Occipital lobe (tissue), 3 donors: ENCODE data around the gene DENND10. TPM values are rescaled to one million over a fixed set of nuclear protein-coding genes. Genes with fewer than 3 reads are reported as not detected.
"Not testable (repeated sequence)": the region's sequence is repeated elsewhere in the genome, so short reads cannot be mapped to it uniquely, and the experiment has no call there.

Experiments
- DNase-seq: peaks from one replicate; lab custom pipeline; 2025; lab: John Stamatoyannopoulos, UW
- small RNA-seq: library from RNA; depleted of rRNA; stranded (forward); fragments of <200 nt; gene quantifications from one replicate; pipeline ENCODE3, GENCODE V24; 2014
- total RNA-seq: library from RNA; depleted of rRNA; stranded (reverse); fragments of >200 nt; gene quantifications from one replicate; pipeline ENCODE4 v1.2.3, GENCODE V29; 2014

Gene DENND10
- total RNA-seq, 1 donor from 2014 or later: 53.7 TPM

DNA sequence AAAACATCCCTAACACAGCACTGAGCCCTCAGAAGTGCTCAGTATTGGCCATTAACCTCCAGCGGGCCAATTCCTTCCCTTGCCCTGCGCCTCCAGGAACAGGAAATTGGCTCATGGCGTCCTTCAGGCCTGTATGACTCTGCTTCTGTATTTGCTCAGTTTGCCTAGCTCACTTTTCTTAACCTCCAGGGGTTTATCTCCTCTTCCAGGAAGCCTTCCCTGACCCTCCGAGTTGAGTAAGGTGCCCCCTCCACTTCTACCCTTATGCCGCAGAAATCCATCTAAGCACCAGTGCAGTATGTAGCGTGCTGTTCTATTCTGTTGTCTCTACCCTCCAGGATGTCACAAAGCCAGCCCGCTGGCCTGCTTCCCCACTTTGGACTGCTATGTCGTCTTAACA, 62.7 kb downstream of the DENND10 start:
- DNase-seq: no peak

DNA sequence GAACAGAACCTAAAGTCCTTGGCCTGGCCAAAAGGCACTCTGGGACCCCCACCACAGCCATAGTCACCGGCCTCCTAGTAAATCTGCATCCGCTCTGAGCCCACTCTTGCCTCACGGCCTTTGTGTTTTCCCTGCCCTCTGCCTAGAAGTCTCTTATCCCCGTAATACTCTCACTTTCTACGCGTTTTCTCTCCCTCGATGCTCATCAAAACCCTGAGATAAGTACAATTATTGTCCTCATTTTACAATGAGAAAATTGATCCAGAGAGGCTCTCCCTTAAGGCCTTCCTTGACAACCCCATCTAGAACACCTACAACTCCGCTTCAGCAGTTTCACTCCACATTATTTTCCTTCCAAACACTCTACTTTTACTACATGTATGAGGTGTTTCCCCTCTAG, 63.1 kb downstream of the DENND10 start:
- no peak for DNase-seq

GRCh38 chr10:119174109-119174508, 70.2 kb downstream of the DENND10 start:
- DNase-seq: no peak

GRCh38 chr10:119176166-119176565, 72.3 kb downstream of the DENND10 start:
- no peak for DNase-seq

- no peak for DNase-seq
Measured at GRCh38 chr10:119177708-119178371, 73.9 kb downstream of the DENND10 start.

DNA sequence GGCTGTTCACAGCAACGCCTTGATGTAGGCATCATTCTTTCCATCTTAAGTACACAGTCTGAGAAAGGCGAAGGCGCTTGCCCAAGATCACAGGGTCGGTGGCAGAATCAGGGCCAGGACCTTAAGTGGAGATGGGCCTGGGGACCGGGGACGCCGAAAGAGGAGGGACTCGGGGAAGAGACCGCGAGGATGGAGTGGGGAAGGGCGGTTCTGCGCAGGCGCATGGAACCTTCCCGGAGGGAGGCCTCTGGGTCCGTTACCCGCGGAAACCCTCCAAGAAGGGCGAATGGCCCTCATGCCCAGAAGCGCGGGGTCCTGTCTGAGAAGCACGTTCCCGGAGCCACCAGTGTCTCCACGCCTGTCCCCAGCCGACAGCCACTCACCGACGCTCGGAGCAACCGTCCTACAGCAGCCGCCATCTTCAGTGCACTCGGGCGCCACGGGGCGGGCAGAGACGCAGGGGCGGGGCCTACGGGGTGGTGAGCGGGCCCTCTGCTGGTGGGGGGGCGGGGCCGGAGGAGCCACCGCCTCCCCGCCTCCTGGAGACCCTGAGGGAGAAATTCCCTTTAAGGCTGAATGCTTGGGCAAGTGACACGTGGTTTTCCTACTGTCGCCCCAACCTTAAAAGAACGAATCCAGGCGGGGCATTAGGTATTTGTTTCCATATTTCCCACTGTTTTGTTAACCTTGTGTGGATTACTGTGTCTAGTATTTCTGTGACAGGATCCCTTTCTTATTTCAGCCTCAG, 74.6 kb downstream of the DENND10 start, which contains the start of gene PRDX3:
Gene PRDX3, minus strand, starts transcription at position 441 of the 748 bp plus-strand sequence. Its CDS starts 22 bp downstream, at position 419.
- peak; percentile 91 for DNase-seq

- not testable (repeated sequence) for DNase-seq
Measured at GRCh38 chr10:119180850-119181400, 77.0 kb downstream of the DENND10 start.

GRCh38 chr10:119183664-119184412, 79.9 kb downstream of the DENND10 start:
- DNase-seq: no peak

Small RNA genes within 50 kb of the gene (small RNA-seq; reads per million reads assigned to genes)
- gene AL355598.1 (not detected), gene RF00413 (not detected), gene SNORA19 (not detected)

Other genes with a start within 250 kb of the DENND10 start
- gene NANOS1, start 74.4 kb upstream of the DENND10 start, total RNA-seq: 4.8 TPM
- gene EIF3A, start 23.3 kb upstream of the DENND10 start, total RNA-seq: 81.6 TPM
- gene SFXN4, start 61.6 kb downstream of the DENND10 start, total RNA-seq: 22.6 TPM
- 92.8 TPM for gene PRDX3, start 74.7 kb downstream of the DENND10 start, total RNA-seq
- 17.3 TPM for gene GRK5, start 103.5 kb downstream of the DENND10 start, total RNA-seq